K562 (cell line): ENCODE measurements around the gene GABARAP. TPM values are rescaled to one million over a fixed set of nuclear protein-coding genes. Genes with fewer than 3 reads are reported as not detected.

Source experiments
- ATAC-seq: fragments of 200-7000 bp; cut with Tn5 transposase; 3 replicates; pipeline ENCODE4 v1.9.1; 2020; ENCODE audit warnings: moderate library complexity
- BruUV-seq: library from RNA; stranded (reverse); fragments of 400-500 nt; replicated peaks from 2 replicates; lab custom pipeline; 2021; lab: Mats Ljungman, UMichigan
- CTCF ChIA-PET: fragments of 300-600 bp; formaldehyde crosslinking; extraction: SDS; loops from one replicate; lab custom pipeline; 2021; ENCODE audit warnings: low intra/inter-chr PET ratio; lab: Yijun Ruan, JAX
- POLR2A ChIA-PET: fragments of 300-600, 350-650 bp; sonication (Branson Sonifier 250); formaldehyde crosslinking; extraction: SDS; loops from one replicate; lab custom pipeline; 2021; ENCODE audit warnings: antibody characterized with exemption, inconsistent platforms; lab: Yijun Ruan, JAX
- DNase-seq, 4 experiments: peaks; one replicate each; pipeline versions ENCODE4 v3.0.0 to v3.0.0-alpha.2; 2011 to 2018; ENCODE audit warnings: low spot score in 3 of 4, mixed read lengths in 3 of 4; ENCODE audit errors: extremely low read depth in 1 of 4
- FAIRE-seq: peaks from 2 replicates; lab custom pipeline; 2011; peaks lifted over from hg19 to GRCh38; lab: Jason Lieb, UNC
- H2AFZ ChIP-seq: 2 replicates; pipeline ENCODE4 v1.6.0; 2011; ENCODE audit warnings: low read depth, low read length, control low read depth, inconsistent platforms
- H3K27ac ChIP-seq: fragments of 200-600 bp; 3 replicates; pipeline ENCODE4 v1.8.0; 2011; ENCODE audit warnings: low read depth, mild to moderate bottlenecking, control low read depth, inconsistent platforms, low read length, moderate library complexity, mixed read lengths; ENCODE audit errors: extremely low read depth
- H3K27me3 ChIP-seq, 2 experiments: fragments of 300-600 bp in 1 of 2; 2 replicates in 1 of 2; 3 replicates in 1 of 2; pipeline versions ENCODE4 v1.6.0 to v1.8.0; 2011; ENCODE audit warnings: inconsistent platforms in 2 of 2, low read length in 2 of 2, mild to moderate bottlenecking in 1 of 2, mixed read lengths in 1 of 2, moderate library complexity in 1 of 2; ENCODE audit not compliant: control insufficient read depth in 2 of 2, insufficient read depth in 2 of 2
- H3K36me3 ChIP-seq: fragments of 300-600 bp; 3 replicates; pipeline ENCODE4 v1.8.0; 2011; ENCODE audit warnings: mild to moderate bottlenecking, low read length, inconsistent platforms; ENCODE audit not compliant: control insufficient read depth, insufficient read depth
- H3K4me1 ChIP-seq, 2 experiments: fragments of 200-600 bp in 1 of 2; replicated peaks in 1 of 2; 2 replicates in 1 of 2; 3 replicates in 1 of 2; pipeline versions ENCODE4 v1.5.1 to v1.8.0; 2011; ENCODE audit warnings: inconsistent platforms in 2 of 2, low read length in 2 of 2, mild to moderate bottlenecking in 1 of 2, mixed read lengths in 1 of 2, moderate library complexity in 1 of 2; ENCODE audit not compliant: control insufficient read depth in 2 of 2, insufficient read depth in 2 of 2
- H3K4me2 ChIP-seq: 2 replicates; pipeline ENCODE4 v1.6.1; 2011; ENCODE audit warnings: low read length, control low read depth, inconsistent platforms, mixed read lengths; ENCODE audit not compliant: insufficient read depth
- H3K4me3 ChIP-seq: fragments of 200-600 bp; sonication (generic), shearing (Covaris generic); 2 replicates; pipeline ENCODE4 v1.5.1; 2016; ENCODE audit warnings: control low read depth, inconsistent platforms
- H3K79me2 ChIP-seq: fragments of 200-600 bp; 3 replicates; pipeline ENCODE4 v1.8.0; 2011; ENCODE audit warnings: low read length, inconsistent platforms; ENCODE audit not compliant: control insufficient read depth, insufficient read depth
- H3K9ac ChIP-seq, 2 experiments: 2 replicates each; pipeline versions ENCODE4 v1.6.0 to v1.6.1; 2011; ENCODE audit warnings: low read depth in 2 of 2, low read length in 2 of 2, control low read depth in 1 of 2, inconsistent platforms in 1 of 2, mild to moderate bottlenecking in 1 of 2, mixed read lengths in 1 of 2; ENCODE audit not compliant: insufficient read depth in 1 of 2
- H3K9me1 ChIP-seq: one replicate; pipeline ENCODE4 v1.6.0; 2011; ENCODE audit warnings: inconsistent platforms, mild to moderate bottlenecking, low read length, moderate library complexity; ENCODE audit not compliant: control insufficient read depth, insufficient read depth
- H3K9me3 ChIP-seq: replicated peaks from 2 replicates; pipeline ENCODE4 v1.5.1; 2011; ENCODE audit warnings: low read depth, low read length, inconsistent platforms; ENCODE audit not compliant: control insufficient read depth, insufficient read depth
- H4K20me1 ChIP-seq: replicated peaks from 2 replicates; pipeline ENCODE4 v1.6.1; 2011; ENCODE audit warnings: low read length, inconsistent platforms, mixed read lengths; ENCODE audit not compliant: control insufficient read depth, insufficient read depth
- BRCA1 ChIP-seq, 2 experiments: fragments of 450-650 bp in 1 of 2; sonication (generic) in 1 of 2; formaldehyde crosslinking in 1 of 2; IDR thresholded peaks; 2 replicates each; pipeline versions ENCODE4 v1.5.0 to v1.6.1; 2017 to 2020; ENCODE audit warnings: mild to moderate bottlenecking in 1 of 2, missing genetic modification reagents in 1 of 2
- HCFC1 ChIP-seq: IDR thresholded peaks from 2 replicates; pipeline ENCODE4 v1.6.1; 2012; ENCODE audit warnings: low read depth, low read length, improper control_type of control experiment
- NR2C1 ChIP-seq, 2 experiments: fragments of 450-650 bp; IDR thresholded peaks; 2 replicates each; pipeline ENCODE4 v1.6.1; 2017; ENCODE audit warnings: mild to moderate bottlenecking in 2 of 2, antibody characterized with exemption in 1 of 2, inconsistent platforms in 1 of 2, missing compliant biosample characterization in 1 of 2, missing genetic modification characterization in 1 of 2
- PRPF4 ChIP-seq: fragments of 200-400 bp; formaldehyde crosslinking; IDR thresholded peaks from one replicate; pipeline ENCODE4 v1.6.1; 2017; ENCODE audit warnings: low read length, low read depth, mild to moderate bottlenecking; ENCODE audit not compliant: insufficient read depth, poor library complexity, severe bottlenecking
- SMARCA4 ChIP-seq: fragments of 450-650 bp; IDR thresholded peaks from 2 replicates; pipeline ENCODE4 v1.6.1; 2016
- ZKSCAN1 ChIP-seq: fragments of 150-350 bp; IDR thresholded peaks from 2 replicates; pipeline ENCODE4 v1.6.1; 2016; ENCODE audit warnings: low read depth, low read length
- ZNF263 ChIP-seq: sonication (generic); formaldehyde crosslinking; IDR thresholded peaks from 2 replicates; pipeline ENCODE4 v1.8.0; 2022; ENCODE audit warnings: mild to moderate bottlenecking, missing genetic modification reagents, borderline replicate concordance
- WGBS: fragments of 100-300 bp; shearing (Covaris generic); methylation state at CpG from one replicate; pipeline ENCODE4 v1.1.6; 2016; ENCODE audit warnings: low coverage, mixed read lengths; ENCODE audit not compliant: insufficient coverage; ENCODE audit errors: missing lambda C conversion rate; 5-methylcytosine and 5-hydroxymethylcytosine counted together
- in situ Hi-C: fragments of 300-500 bp; cut with MboI; formaldehyde crosslinking; loops from 4 replicates; pipeline ENCODE4 v1.15.0; 2018; ENCODE audit warnings: inconsistent platforms, mixed read lengths
- intact Hi-C: fragments of 100-400 bp; cut with micrococcal nuclease; formaldehyde crosslinking; loops from 2 replicates; pipeline ENCODE4 v1.14.2; 2022
- polyA plus RNA-seq, 8 experiments: library from polyadenylated mRNA; depleted of rRNA in 4 of 8; stranded (reverse) in 5 of 8; unstranded in 3 of 8; fragments of >200 nt; fragmentation: Nextera tagmentation in 2 of 8; fragmentation: Illumina TruSeq in 1 of 8; extraction: Ambion mirVana in 2 of 8; extraction: Trizol in 1 of 8; gene quantifications; 2 replicates each; pipeline versions ENCODE4 v1.2.1 to v1.2.3, GENCODE V29; 2011 to 2014; ENCODE audit warnings: inconsistent platforms in 1 of 8, missing spikeins in 1 of 8
- total RNA-seq, 7 experiments: library from RNA; depleted of rRNA in 6 of 7; stranded (reverse); fragments of >200 nt in 6 of 7; fragmentation: Illumina TruSeq in 2 of 7; extraction: Trizol in 2 of 7; gene quantifications; 2 replicates each; pipeline versions ENCODE4 v1.2.1 to v1.2.3, GENCODE V29; 2011 to 2021; ENCODE audit warnings: low replicate concordance in 1 of 7
- TF ChIP-seq, protein P1 (sequence below), 2 experiments: fragments of 150-350 bp in 1 of 2; IDR thresholded peaks; 2 replicates each; pipeline ENCODE4 v1.6.1; 2012 to 2016; ENCODE audit warnings: low read depth in 2 of 2, low read length in 2 of 2, mild to moderate bottlenecking in 1 of 2, moderate library complexity in 1 of 2

The GABARAP gene
- total and polyA plus RNA-seq, 9 of the 15 experiments (the other 6 are each of a cell fraction or from before 2014, with no cell fraction given) = 47.5 to 373 (median 152) TPM

- Histone ChIP-seq H3K4me2 (no peak overlapping the region), H3K27me3 (no peaks in the 10 kb centered on the region)
- intact Hi-C loops = no loop called here
- POLR2A ChIA-PET = no interaction called here
- no TSS peak for BruUV-seq
- ATAC-seq = no peak
- TF ChIP-seq ZNF263 (peak; percentile 84), BRCA1 (IDR thresholded peaks at IDR 0.05) (no peak), BRCA1 (CRISPR knock-in tag; IDR thresholded peaks at IDR 0.05) (no peak)
- TF ChIP-seq, all 486 proteins: peak for 1
- no peak overlapping the region for H3K9ac ChIP-seq
- H3K79me2 ChIP-seq = no peaks in the 10 kb centered on the region
- H3K36me3 ChIP-seq = peaks cover 21% of the 10 kb centered on the region; the same call in 1 of the 3 replicates
- H3K4me3 ChIP-seq = no peak overlapping the region
- H3K27ac ChIP-seq = no peak overlapping the region
- CTCF ChIA-PET = no interaction called here
- in situ Hi-C loops = no loop called here
- no peaks in the 10 kb centered on the region for H4K20me1 ChIP-seq
- WGBS = 63% methylated on average over 4 of the region's 12 CpGs
- no peaks in the 10 kb centered on the region for H3K9me1 ChIP-seq
- DNase-seq (no peak), FAIRE-seq (no peak)
- H3K9me3 ChIP-seq = no peaks in the 10 kb centered on the region
- peaks cover 3 to 6% of the 10 kb centered on the region in 2 experiments; a peak in 3 of 5 replicates for H3K4me1 ChIP-seq
- no peak overlapping the region for H2AFZ ChIP-seq
These were observed 49.8 kb downstream of the GABARAP start for GRCh38 chr17:7192271-7192937.

DNA sequence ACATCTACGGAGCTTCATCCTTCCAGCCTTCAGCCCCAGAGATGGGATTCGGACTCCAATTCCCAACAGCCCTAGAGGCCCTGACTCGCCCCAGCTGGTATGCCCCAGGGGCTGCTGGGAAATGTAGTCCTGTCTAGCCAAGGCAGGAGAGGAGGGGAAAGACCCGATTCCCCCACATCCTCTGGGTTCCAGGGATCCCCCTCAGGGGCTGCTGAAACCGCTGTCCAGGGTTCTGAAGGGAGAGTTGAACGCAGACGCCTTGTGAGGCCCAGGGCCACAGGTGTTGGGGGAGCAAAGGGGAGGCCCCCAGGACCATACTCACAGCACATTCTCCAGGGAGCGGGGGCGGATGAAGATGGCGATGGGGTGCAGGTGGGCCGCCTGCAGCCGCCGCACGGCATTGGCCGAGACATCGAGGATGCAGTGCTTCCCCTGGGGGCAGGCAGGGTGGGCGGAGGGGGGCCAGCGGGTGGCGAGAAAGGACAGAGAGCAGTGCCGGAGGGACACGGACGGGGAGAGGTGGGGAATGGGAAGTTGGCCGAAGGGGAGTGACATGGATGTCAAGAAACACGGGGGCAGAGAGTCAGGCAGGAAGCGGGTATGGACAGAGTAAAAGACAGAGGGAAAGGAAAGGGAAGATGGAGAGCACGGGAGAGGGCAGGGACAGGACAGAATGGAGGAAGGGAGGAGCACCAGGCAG, 50.5 kb downstream of the GABARAP start:
- no peak for FAIRE-seq
- no TSS peak for BruUV-seq
- TF ChIP-seq, protein P1, sequence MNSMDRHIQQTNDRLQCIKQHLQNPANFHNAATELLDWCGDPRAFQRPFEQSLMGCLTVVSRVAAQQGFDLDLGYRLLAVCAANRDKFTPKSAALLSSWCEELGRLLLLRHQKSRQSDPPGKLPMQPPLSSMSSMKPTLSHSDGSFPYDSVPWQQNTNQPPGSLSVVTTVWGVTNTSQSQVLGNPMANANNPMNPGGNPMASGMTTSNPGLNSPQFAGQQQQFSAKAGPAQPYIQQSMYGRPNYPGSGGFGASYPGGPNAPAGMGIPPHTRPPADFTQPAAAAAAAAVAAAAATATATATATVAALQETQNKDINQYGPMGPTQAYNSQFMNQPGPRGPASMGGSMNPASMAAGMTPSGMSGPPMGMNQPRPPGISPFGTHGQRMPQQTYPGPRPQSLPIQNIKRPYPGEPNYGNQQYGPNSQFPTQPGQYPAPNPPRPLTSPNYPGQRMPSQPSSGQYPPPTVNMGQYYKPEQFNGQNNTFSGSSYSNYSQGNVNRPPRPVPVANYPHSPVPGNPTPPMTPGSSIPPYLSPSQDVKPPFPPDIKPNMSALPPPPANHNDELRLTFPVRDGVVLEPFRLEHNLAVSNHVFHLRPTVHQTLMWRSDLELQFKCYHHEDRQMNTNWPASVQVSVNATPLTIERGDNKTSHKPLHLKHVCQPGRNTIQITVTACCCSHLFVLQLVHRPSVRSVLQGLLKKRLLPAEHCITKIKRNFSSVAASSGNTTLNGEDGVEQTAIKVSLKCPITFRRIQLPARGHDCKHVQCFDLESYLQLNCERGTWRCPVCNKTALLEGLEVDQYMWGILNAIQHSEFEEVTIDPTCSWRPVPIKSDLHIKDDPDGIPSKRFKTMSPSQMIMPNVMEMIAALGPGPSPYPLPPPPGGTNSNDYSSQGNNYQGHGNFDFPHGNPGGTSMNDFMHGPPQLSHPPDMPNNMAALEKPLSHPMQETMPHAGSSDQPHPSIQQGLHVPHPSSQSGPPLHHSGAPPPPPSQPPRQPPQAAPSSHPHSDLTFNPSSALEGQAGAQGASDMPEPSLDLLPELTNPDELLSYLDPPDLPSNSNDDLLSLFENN (IDR thresholded peaks at IDR 0.05; ENCODE audit: low read depth in 2 of 2, low read length in 2 of 2) = no peak
- TF ChIP-seq SMARCA4 (no peak), PRPF4 (no peak), NR2C1 (IDR thresholded peaks at IDR 0.05) (0 out of 2 replicates have a peak, but pooled peaks have one; percentile 37), NR2C1 (tag; IDR thresholded peaks at IDR 0.05) (peak; percentile 84), ZKSCAN1 (no peak), HCFC1 (peak; percentile 97)

More for the DNA sequence above, 50.5 kb downstream of the GABARAP start:
- Histone ChIP-seq H3K27ac (no peak overlapping the region), H4K20me1 (no peaks in the 10 kb centered on the region), H3K9me3 (no peaks in the 10 kb centered on the region), H3K27me3 (no peaks in the 10 kb centered on the region), H3K79me2 (no peaks in the 10 kb centered on the region), H3K9me1 (no peaks in the 10 kb centered on the region), H3K4me3 (no peak overlapping the region), H3K4me2 (no peak overlapping the region), H3K36me3 (peaks cover 17% of the 10 kb centered on the region; the same call in 1 of the 3 replicates), H3K9ac (no peak overlapping the region), H2AFZ (no peak overlapping the region), H3K4me1 (peaks cover 3 to 6% of the 10 kb centered on the region in 2 experiments; a peak in 3 of 5 replicates)
- ATAC-seq = peak; percentile 93
- DNase-seq = peak; percentile 37 to 47 (median 46)
- 98% methylated on average over 6 of the region's 26 CpGs for WGBS
- ChIA-PET POLR2A (no interaction called here), CTCF (no interaction called here)
- intact Hi-C loops = no loop called here
- in situ Hi-C loops = no loop called here
